Tibial nerve (tissue), 4 donors: ENCODE data around the gene SHROOM3.

ENCODE experiments used
- CTCF ChIP-seq, 5 experiments: fragments of 200-600 bp in 3 of 5; fragments of 450-650 bp in 2 of 5; sonication (generic) in 3 of 5; IDR thresholded peaks; one replicate each; pipeline ENCODE4 v1.5.1; 2016 to 2019; ENCODE audit warnings: antibody characterized with exemption in 5 of 5, mild to moderate bottlenecking in 3 of 5, moderate library complexity in 2 of 5
- EP300 ChIP-seq, 2 donors: sonication (generic); formaldehyde crosslinking; IDR thresholded peaks; one replicate each; pipeline ENCODE4 v1.6.1; 2017; ENCODE audit warnings: antibody characterized with exemption in 2 of 2, mild to moderate bottlenecking in 1 of 2

GRCh38 chr4:76595435-76595834 lies 160.4 kb downstream of the SHROOM3 start:
- no peak for TF ChIP-seq CTCF (IDR thresholded peaks at IDR 0.05)
- TF ChIP-seq EP300 (IDR thresholded peaks at IDR 0.05): no peak
